ENCODE data around the gene HS3ST4.

GRCh38 chr16:25716186-25716585, 24.4 kb downstream of the HS3ST4 start:
- TF ChIP-seq CTCF (IDR thresholded peaks at IDR 0.05) (no peak), POLR2AphosphoS5 (IDR thresholded peaks at IDR 0.05; ENCODE audit: low read depth, low read length) (no peak), REST (IDR thresholded peaks at IDR 0.05; ENCODE audit: insufficient read depth in 1 of 2, low read depth in 2 of 2, low read length in 1 of 2) (no peak)

Data from Panc1 (cell line).